ENCODE data around the gene CLSTN2. TPM values are rescaled to one million over a fixed set of nuclear protein-coding genes. Genes with fewer than 3 reads are reported as not detected.

Gene CLSTN2
- total RNA-seq, 1 donor from 2014 or later = 9.7 TPM

DNA sequence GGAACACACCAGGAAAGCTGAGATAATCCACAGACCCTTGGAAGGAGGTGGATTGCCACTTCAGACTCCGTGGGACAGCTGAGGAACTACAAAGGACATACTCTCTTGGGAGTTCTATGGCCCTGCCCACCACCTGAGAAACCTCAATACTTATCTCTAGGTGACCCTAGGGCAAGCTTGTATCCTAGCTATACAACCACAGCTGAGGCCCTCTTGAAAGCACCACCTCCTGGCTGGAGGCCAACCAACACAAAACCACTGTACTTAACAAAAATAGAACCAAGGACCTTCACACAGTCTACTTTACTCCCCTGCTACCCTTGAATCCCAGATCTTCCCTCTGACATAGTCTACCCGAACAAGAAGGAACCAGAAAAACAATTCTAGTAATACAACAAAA is 682.1 kb downstream of the CLSTN2 start:
- DNase-seq (ENCODE audit: low read depth) = no peak
- TF ChIP-seq, protein P1, sequence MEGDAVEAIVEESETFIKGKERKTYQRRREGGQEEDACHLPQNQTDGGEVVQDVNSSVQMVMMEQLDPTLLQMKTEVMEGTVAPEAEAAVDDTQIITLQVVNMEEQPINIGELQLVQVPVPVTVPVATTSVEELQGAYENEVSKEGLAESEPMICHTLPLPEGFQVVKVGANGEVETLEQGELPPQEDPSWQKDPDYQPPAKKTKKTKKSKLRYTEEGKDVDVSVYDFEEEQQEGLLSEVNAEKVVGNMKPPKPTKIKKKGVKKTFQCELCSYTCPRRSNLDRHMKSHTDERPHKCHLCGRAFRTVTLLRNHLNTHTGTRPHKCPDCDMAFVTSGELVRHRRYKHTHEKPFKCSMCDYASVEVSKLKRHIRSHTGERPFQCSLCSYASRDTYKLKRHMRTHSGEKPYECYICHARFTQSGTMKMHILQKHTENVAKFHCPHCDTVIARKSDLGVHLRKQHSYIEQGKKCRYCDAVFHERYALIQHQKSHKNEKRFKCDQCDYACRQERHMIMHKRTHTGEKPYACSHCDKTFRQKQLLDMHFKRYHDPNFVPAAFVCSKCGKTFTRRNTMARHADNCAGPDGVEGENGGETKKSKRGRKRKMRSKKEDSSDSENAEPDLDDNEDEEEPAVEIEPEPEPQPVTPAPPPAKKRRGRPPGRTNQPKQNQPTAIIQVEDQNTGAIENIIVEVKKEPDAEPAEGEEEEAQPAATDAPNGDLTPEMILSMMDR (conservative IDR thresholded peaks at IDR 0.05; ENCODE audit: low read depth, low read length) = no peak
- no peak overlapping the region for H3K4me3 ChIP-seq (ENCODE audit: low read depth, low read length)

DNA sequence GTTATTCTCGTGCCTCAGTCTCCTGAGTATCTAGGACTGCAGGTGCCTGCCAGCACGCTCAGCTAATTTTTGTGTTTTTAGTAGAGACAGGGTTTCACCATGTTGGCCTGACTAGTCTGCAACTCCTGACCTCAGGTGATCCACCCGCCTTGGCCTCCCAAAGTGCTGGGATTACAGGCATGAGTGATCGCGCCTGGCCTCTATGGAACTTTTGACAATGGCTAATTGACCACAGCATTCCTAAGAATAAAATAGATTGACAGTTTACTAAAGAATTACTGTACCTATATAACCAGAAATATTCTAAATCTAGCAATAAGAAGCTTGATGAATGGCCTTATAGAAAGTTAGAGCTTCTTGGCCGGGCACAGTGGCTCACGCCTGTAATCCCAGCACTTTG is 691.9 kb downstream of the CLSTN2 start:
- H3K4me3 ChIP-seq (ENCODE audit: low read depth, low read length) = no peak overlapping the region
- DNase-seq (ENCODE audit: low read depth) = no peak
- TF ChIP-seq, protein P1 (conservative IDR thresholded peaks at IDR 0.05; ENCODE audit: low read depth, low read length) = no peak
